Measurements from ENCODE around the gene DESI1. TPM values are rescaled to one million over a fixed set of nuclear protein-coding genes. Genes with fewer than 3 reads are reported as not detected.
"Not testable (repeated sequence)": the region's sequence is repeated elsewhere in the genome, so short reads cannot be mapped to it uniquely, and the experiment has no call there.

Gene DESI1
- total RNA-seq (2014; rRNA removed), result 26.2 and 26.6 TPM in 2 replicates
- 17.5 TPM for polyA plus RNA-seq (2012)

GRCh38 chr22:41620589-41621098 is at the start of gene DESI1:
TSS of gene DESI1 (minus strand) at chr22:41621043. CDS start at chr22:41620839, 204 bp downstream.
- DNase-seq (ENCODE audit: low read depth), result peak; percentile 9

- DNase-seq (ENCODE audit: low read depth), result peak; percentile 57
Observed at GRCh38 chr22:41668971-41669911, 48.4 kb upstream of the DESI1 start.

GRCh38 chr22:41664951-41665350 is 44.1 kb upstream of the DESI1 start:
- no peak for DNase-seq (ENCODE audit: low read depth)

GRCh38 chr22:41664490-41664889 is 43.6 kb upstream of the DESI1 start:
- DNase-seq (ENCODE audit: low read depth), result no peak

GRCh38 chr22:41663594-41663993 is 42.8 kb upstream of the DESI1 start:
- DNase-seq (ENCODE audit: low read depth), result not testable (repeated sequence)

- DNase-seq (ENCODE audit: low read depth), result no peak
Observed at GRCh38 chr22:41661713-41662112, 40.9 kb upstream of the DESI1 start.

- DNase-seq (ENCODE audit: low read depth), result no peak
Observed at GRCh38 chr22:41661088-41661487, 40.2 kb upstream of the DESI1 start.

- no peak for DNase-seq (ENCODE audit: low read depth)
Observed at GRCh38 chr22:41660416-41660815, 39.6 kb upstream of the DESI1 start.

GRCh38 chr22:41659941-41660340 is 39.1 kb upstream of the DESI1 start:
- no peak for DNase-seq (ENCODE audit: low read depth)

- DNase-seq (ENCODE audit: low read depth), result no peak
Observed at GRCh38 chr22:41658869-41659268, 38.0 kb upstream of the DESI1 start.

GRCh38 chr22:41657709-41658108 is 36.9 kb upstream of the DESI1 start:
- DNase-seq (ENCODE audit: low read depth), result no peak

- DNase-seq (ENCODE audit: low read depth), result no peak
Observed at GRCh38 chr22:41656556-41656955, 35.7 kb upstream of the DESI1 start.

- no peak for DNase-seq (ENCODE audit: low read depth)
Observed at GRCh38 chr22:41654322-41654721, 33.5 kb upstream of the DESI1 start.

- DNase-seq (ENCODE audit: low read depth), result no peak
Observed at GRCh38 chr22:41650821-41651220, 30.0 kb upstream of the DESI1 start.

GRCh38 chr22:41650229-41650628 is 29.4 kb upstream of the DESI1 start:
- DNase-seq (ENCODE audit: low read depth), result no peak

- no peak for DNase-seq (ENCODE audit: low read depth)
Observed at GRCh38 chr22:41648432-41648831, 27.6 kb upstream of the DESI1 start.

GRCh38 chr22:41647771-41648170 is 26.9 kb upstream of the DESI1 start:
- DNase-seq (ENCODE audit: low read depth), result no peak

GRCh38 chr22:41642331-41643110 is 21.7 kb upstream of the DESI1 start:
- peak; percentile 24 for DNase-seq (ENCODE audit: low read depth)

GRCh38 chr22:41641854-41642253 is 21.0 kb upstream of the DESI1 start:
- DNase-seq (ENCODE audit: low read depth), result no peak

- DNase-seq (ENCODE audit: low read depth), result no peak
Observed at GRCh38 chr22:41638748-41639147, 17.9 kb upstream of the DESI1 start.

- no peak for DNase-seq (ENCODE audit: low read depth)
Observed at GRCh38 chr22:41638124-41638523, 17.3 kb upstream of the DESI1 start.

- DNase-seq (ENCODE audit: low read depth), result not testable (repeated sequence)
Observed at GRCh38 chr22:41637623-41638022, 16.8 kb upstream of the DESI1 start.
